HEK293 (cell line): Measurements from ENCODE around the gene SLC66A1.

ENCODE experiments used
- CTCF ChIA-PET: fragments of 350-600 bp; formaldehyde crosslinking; extraction: SDS; loops from one replicate; lab custom pipeline; 2021; ENCODE audit warnings: antibody characterized with exemption; lab: Yijun Ruan, JAX
- POLR2A ChIA-PET: fragments of 300-600 bp; formaldehyde crosslinking; extraction: SDS; loops from one replicate; lab custom pipeline; 2020; ENCODE audit warnings: antibody characterized with exemption, inconsistent platforms; lab: Yijun Ruan, JAX
- H3K27ac ChIP-seq: fragments of 200-500 bp; sonication (Bioruptor generic); 2 replicates; pipeline ENCODE4 v1.5.1; 2014; ENCODE audit warnings: low read depth, low read length, control low read depth, inconsistent platforms; ENCODE audit errors: extremely low read depth
- H3K36me3 ChIP-seq, 2 experiments: fragments of 200-500 bp in 1 of 2; sonication (Bioruptor generic) in 1 of 2; 1 replicate in 1 of 2; 2 replicates in 1 of 2; pipeline ENCODE4 v1.5.1; 2014 to 2017; ENCODE audit warnings: inconsistent platforms in 2 of 2, low read length in 2 of 2; ENCODE audit not compliant: control insufficient read depth in 2 of 2, insufficient read depth in 1 of 2
- H3K4me1 ChIP-seq: fragments of 200-500 bp; sonication (Bioruptor generic); 2 replicates; pipeline ENCODE4 v1.5.1; 2014; ENCODE audit warnings: mild to moderate bottlenecking, low read length, inconsistent platforms; ENCODE audit not compliant: control insufficient read depth, insufficient read depth
- H3K4me3 ChIP-seq: 2 replicates; pipeline ENCODE4 v1.5.1; 2011; ENCODE audit warnings: low read depth, mild to moderate bottlenecking, control low read depth, low read length, moderate library complexity
- H3K9me3 ChIP-seq: fragments of 200-500 bp; sonication (Bioruptor generic); 2 replicates; pipeline ENCODE4 v1.5.1; 2014; ENCODE audit warnings: low read depth, low read length, inconsistent platforms; ENCODE audit not compliant: control insufficient read depth, insufficient read depth
- BCL11B ChIP-seq: fragments of 450-650 bp; formaldehyde crosslinking; IDR thresholded peaks from 2 replicates; pipeline ENCODE4 v1.5.1; 2016; ENCODE audit warnings: low read depth, missing biosample characterization, missing genetic modification characterization
- KLF10 ChIP-seq: fragments of 450-650 bp; IDR thresholded peaks from 2 replicates; pipeline ENCODE4 v1.5.1; 2018; ENCODE audit warnings: missing biosample characterization, mild to moderate bottlenecking, missing genetic modification characterization
- OVOL3 ChIP-seq: fragments of 450-650 bp; formaldehyde crosslinking; IDR thresholded peaks from 2 replicates; pipeline ENCODE4 v1.5.1; 2016; ENCODE audit warnings: missing biosample characterization, missing genetic modification characterization
- PRDM1 ChIP-seq: fragments of 450-650 bp; formaldehyde crosslinking; IDR thresholded peaks from 2 replicates; pipeline ENCODE4; 2016; ENCODE audit warnings: missing biosample characterization, missing genetic modification characterization
- SCRT1 ChIP-seq: fragments of 450-650 bp; formaldehyde crosslinking; IDR thresholded peaks from 2 replicates; pipeline ENCODE4 v1.5.1; 2016; ENCODE audit warnings: missing biosample characterization, missing genetic modification characterization, borderline replicate concordance
- SP2 ChIP-seq: fragments of 450-650 bp; formaldehyde crosslinking; IDR thresholded peaks from 2 replicates; pipeline ENCODE4 v1.5.1; 2016; ENCODE audit warnings: missing biosample characterization, missing genetic modification characterization
- SP3 ChIP-seq: fragments of 450-650 bp; formaldehyde crosslinking; IDR thresholded peaks from 2 replicates; pipeline ENCODE4 v1.5.1; 2016; ENCODE audit warnings: missing biosample characterization, missing genetic modification characterization
- ZBTB17 ChIP-seq: fragments of 450-650 bp; formaldehyde crosslinking; IDR thresholded peaks from 2 replicates; pipeline ENCODE4 v1.5.1; 2016; ENCODE audit warnings: missing biosample characterization, missing genetic modification characterization
- ZNF354C ChIP-seq: fragments of 450-650 bp; formaldehyde crosslinking; IDR thresholded peaks from 2 replicates; pipeline ENCODE4 v1.5.1; 2016; ENCODE audit warnings: missing biosample characterization, missing genetic modification characterization, low read depth, borderline replicate concordance
- ZNF423 ChIP-seq: fragments of 450-650 bp; formaldehyde crosslinking; IDR thresholded peaks from 2 replicates; pipeline ENCODE4 v1.5.1; 2016; ENCODE audit warnings: missing biosample characterization, missing genetic modification characterization
- ZNF521 ChIP-seq: fragments of 450-650 bp; formaldehyde crosslinking; IDR thresholded peaks from 2 replicates; pipeline ENCODE4 v1.5.1; 2017; ENCODE audit warnings: missing biosample characterization, mild to moderate bottlenecking, missing genetic modification characterization
- ZNF548 ChIP-seq: fragments of 450-650 bp; formaldehyde crosslinking; IDR thresholded peaks from 2 replicates; pipeline ENCODE4 v1.5.1; 2016; ENCODE audit warnings: missing biosample characterization, missing genetic modification characterization
- ZNF571 ChIP-seq: fragments of 450-650 bp; formaldehyde crosslinking; IDR thresholded peaks from 2 replicates; pipeline ENCODE4 v1.5.0; 2017; ENCODE audit warnings: missing biosample characterization, missing genetic modification characterization
- ZNF658 ChIP-seq: fragments of 450-650 bp; formaldehyde crosslinking; IDR thresholded peaks from 2 replicates; pipeline ENCODE4; 2016; ENCODE audit warnings: missing biosample characterization, missing genetic modification characterization
- ZSCAN16 ChIP-seq: fragments of 450-650 bp; formaldehyde crosslinking; IDR thresholded peaks from 2 replicates; pipeline ENCODE4 v1.5.1; 2016; ENCODE audit warnings: missing biosample characterization, missing genetic modification characterization
- ZSCAN23 ChIP-seq: fragments of 450-650 bp; formaldehyde crosslinking; IDR thresholded peaks from 2 replicates; pipeline ENCODE4 v1.5.1; 2016; ENCODE audit warnings: missing biosample characterization, missing genetic modification characterization
- ZXDB ChIP-seq: fragments of 450-650 bp; formaldehyde crosslinking; IDR thresholded peaks from 2 replicates; pipeline ENCODE4 v1.5.1; 2016; ENCODE audit warnings: missing biosample characterization, missing genetic modification characterization
- TF ChIP-seq, protein P1 (sequence below): fragments of 450-650 bp; formaldehyde crosslinking; IDR thresholded peaks from 2 replicates; pipeline ENCODE4 v1.5.1; 2016; ENCODE audit warnings: missing biosample characterization, missing genetic modification characterization, borderline replicate concordance
- TF ChIP-seq, protein P2 (sequence below): sonication (generic); formaldehyde crosslinking; IDR thresholded peaks from 2 replicates; pipeline ENCODE4 v1.8.1; 2022; ENCODE audit warnings: mild to moderate bottlenecking, moderate library complexity, missing genetic modification reagents
- TF ChIP-seq, protein P3 (sequence below): fragments of 450-650 bp; formaldehyde crosslinking; IDR thresholded peaks from 2 replicates; pipeline ENCODE4 v1.5.1; 2016; ENCODE audit warnings: missing biosample characterization, missing genetic modification characterization
- TF ChIP-seq, protein P4 (sequence below): fragments of 450-650 bp; formaldehyde crosslinking; IDR thresholded peaks from 2 replicates; pipeline ENCODE4 v1.5.1; 2016; ENCODE audit warnings: missing biosample characterization, missing genetic modification characterization, low read depth
- TF ChIP-seq, protein P5 (sequence below): fragments of 450-650 bp; formaldehyde crosslinking; IDR thresholded peaks from 2 replicates; pipeline ENCODE4 v1.5.1; 2016; ENCODE audit warnings: missing biosample characterization, missing genetic modification characterization

SLC66A1 gene

DNA sequence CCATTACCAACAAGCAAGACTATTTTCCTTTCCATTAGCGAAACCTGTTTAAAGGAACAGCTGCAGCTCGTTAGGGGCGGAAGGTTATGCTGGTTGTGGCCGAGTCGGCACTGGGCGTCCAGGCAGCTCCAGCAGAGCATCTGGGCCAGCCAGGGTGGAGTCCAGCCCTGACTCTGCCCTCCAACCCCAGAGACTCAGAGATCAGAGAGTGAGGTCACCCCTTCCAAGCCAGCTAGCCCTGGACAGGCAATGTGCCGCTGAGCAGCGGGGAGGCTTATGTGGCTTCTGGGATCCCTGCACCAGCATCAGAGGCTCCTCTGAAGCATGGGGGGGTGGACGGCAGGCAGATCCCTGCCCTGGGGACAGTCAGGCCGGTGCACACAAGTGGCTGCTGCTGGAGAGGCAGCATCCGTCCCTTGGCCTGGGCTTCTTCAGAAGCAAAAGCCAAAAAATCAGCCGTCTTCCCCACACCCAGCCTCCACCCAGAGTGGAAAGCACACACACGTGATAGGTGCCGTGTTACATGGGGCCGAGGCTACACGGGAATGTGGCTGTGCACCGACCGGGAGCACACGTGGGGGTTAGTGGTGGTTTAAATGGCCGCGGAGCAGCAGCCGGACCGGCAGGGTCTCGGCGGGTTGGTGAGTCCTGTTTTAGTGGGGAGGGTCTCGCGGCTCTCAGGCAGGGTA, 30.1 kb downstream of the SLC66A1 start:
- no peaks in the 10 kb centered on the region for H3K9me3 ChIP-seq
- no peaks in the 10 kb centered on the region for H3K4me1 ChIP-seq
- ChIA-PET POLR2A (no interaction called here), CTCF (interaction anchor here (0.6 to 1.8 kb wide), 11 partner anchors 12 to 458 kb away, joined by 3 to 8 read pairs (median 3); no protein-coding TSS in a partner anchor)
- no peak overlapping the region for H3K4me3 ChIP-seq
- peaks cover 0 to 61% of the 10 kb centered on the region in 2 experiments; a peak in 2 of 3 replicates for H3K36me3 ChIP-seq
- no peak overlapping the region for H3K27ac ChIP-seq
- no peak for TF ChIP-seq ZBTB17
- TF ChIP-seq ZNF423 (tag by site-specific recombination): no peak
- no peak for TF ChIP-seq ZNF658
- TF ChIP-seq ZSCAN23: no peak
- TF ChIP-seq, protein P1, sequence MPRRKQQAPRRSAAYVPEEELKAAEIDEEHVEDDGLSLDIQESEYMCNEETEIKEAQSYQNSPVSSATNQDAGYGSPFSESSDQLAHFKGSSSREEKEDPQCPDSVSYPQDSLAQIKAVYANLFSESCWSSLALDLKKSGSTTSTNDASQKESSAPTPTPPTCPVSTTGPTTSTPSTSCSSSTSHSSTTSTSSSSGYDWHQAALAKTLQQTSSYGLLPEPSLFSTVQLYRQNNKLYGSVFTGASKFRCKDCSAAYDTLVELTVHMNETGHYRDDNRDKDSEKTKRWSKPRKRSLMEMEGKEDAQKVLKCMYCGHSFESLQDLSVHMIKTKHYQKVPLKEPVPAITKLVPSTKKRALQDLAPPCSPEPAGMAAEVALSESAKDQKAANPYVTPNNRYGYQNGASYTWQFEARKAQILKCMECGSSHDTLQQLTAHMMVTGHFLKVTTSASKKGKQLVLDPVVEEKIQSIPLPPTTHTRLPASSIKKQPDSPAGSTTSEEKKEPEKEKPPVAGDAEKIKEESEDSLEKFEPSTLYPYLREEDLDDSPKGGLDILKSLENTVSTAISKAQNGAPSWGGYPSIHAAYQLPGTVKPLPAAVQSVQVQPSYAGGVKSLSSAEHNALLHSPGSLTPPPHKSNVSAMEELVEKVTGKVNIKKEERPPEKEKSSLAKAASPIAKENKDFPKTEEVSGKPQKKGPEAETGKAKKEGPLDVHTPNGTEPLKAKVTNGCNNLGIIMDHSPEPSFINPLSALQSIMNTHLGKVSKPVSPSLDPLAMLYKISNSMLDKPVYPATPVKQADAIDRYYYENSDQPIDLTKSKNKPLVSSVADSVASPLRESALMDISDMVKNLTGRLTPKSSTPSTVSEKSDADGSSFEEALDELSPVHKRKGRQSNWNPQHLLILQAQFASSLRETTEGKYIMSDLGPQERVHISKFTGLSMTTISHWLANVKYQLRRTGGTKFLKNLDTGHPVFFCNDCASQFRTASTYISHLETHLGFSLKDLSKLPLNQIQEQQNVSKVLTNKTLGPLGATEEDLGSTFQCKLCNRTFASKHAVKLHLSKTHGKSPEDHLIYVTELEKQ (tag by site-specific recombination): no peak
- TF ChIP-seq ZSCAN16 (tag by site-specific recombination): no peak
- TF ChIP-seq OVOL3: no peak
- no peak for TF ChIP-seq ZNF521 (tag by site-specific recombination)
- TF ChIP-seq, protein P2, sequence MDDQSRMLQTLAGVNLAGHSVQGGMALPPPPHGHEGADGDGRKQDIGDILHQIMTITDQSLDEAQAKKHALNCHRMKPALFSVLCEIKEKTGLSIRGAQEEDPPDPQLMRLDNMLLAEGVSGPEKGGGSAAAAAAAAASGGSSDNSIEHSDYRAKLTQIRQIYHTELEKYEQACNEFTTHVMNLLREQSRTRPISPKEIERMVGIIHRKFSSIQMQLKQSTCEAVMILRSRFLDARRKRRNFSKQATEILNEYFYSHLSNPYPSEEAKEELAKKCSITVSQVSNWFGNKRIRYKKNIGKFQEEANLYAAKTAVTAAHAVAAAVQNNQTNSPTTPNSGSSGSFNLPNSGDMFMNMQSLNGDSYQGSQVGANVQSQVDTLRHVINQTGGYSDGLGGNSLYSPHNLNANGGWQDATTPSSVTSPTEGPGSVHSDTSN (CRISPR knock-in tag): no peak
- TF ChIP-seq ZXDB (tag by site-specific recombination): no peak
- TF ChIP-seq, protein P3, sequence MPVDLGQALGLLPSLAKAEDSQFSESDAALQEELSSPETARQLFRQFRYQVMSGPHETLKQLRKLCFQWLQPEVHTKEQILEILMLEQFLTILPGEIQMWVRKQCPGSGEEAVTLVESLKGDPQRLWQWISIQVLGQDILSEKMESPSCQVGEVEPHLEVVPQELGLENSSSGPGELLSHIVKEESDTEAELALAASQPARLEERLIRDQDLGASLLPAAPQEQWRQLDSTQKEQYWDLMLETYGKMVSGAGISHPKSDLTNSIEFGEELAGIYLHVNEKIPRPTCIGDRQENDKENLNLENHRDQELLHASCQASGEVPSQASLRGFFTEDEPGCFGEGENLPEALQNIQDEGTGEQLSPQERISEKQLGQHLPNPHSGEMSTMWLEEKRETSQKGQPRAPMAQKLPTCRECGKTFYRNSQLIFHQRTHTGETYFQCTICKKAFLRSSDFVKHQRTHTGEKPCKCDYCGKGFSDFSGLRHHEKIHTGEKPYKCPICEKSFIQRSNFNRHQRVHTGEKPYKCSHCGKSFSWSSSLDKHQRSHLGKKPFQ: no peak
- no peak for TF ChIP-seq ZNF548 (tag by site-specific recombination)
- no peak for TF ChIP-seq ZNF354C (tag by site-specific recombination)
- TF ChIP-seq SCRT1 (tag by site-specific recombination): no peak
- TF ChIP-seq SP3: no peak

DNA sequence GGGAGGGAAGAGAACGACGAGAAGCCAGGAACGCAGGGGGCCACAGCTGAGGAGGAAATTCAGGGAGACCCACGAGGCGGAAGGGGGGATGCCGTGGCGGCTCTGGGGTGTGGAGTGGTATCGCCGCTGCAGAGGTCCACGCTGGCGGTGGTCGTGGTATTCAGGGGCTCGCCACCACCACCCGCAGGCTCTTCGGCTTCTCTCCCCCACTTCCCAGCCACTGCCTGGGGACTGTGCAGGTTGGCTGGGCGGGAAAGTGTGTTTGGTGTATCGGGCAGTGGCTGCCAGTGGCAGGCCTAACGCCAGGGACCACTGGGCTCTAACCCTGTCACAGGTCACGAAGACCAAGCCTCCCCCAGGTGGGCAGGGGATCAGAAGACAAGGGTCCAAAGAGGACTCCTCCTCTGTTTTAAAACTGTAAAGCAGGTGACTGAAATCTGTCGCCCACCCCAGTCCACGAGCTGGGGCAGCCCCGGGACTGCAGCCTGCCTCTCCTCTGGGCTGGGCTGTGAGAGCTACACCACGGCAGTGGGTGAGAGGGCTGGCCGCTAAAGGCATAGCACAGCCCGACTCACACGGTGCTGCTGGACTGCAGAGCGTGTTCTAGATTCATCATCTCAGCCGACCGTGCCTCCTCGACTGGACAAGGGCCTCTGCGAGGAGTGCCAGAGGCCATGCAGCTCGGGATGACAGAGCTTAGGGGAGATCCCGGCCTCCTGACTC, 30.9 kb downstream of the SLC66A1 start:
- CTCF ChIA-PET: interaction anchor here (0.6 to 3.7 kb wide), 8 partner anchors 18 to 715 kb away, joined by 3 to 19 read pairs (median 4); no protein-coding TSS in a partner anchor
- POLR2A ChIA-PET: no interaction called here
- peaks cover 0 to 70% of the 10 kb centered on the region in 2 experiments; a peak in 2 of 3 replicates for H3K36me3 ChIP-seq
- H3K4me3 ChIP-seq: no peak overlapping the region
- no peaks in the 10 kb centered on the region for H3K4me1 ChIP-seq
- H3K27ac ChIP-seq: no peak overlapping the region
- no peaks in the 10 kb centered on the region for H3K9me3 ChIP-seq
- TF ChIP-seq, protein P4, sequence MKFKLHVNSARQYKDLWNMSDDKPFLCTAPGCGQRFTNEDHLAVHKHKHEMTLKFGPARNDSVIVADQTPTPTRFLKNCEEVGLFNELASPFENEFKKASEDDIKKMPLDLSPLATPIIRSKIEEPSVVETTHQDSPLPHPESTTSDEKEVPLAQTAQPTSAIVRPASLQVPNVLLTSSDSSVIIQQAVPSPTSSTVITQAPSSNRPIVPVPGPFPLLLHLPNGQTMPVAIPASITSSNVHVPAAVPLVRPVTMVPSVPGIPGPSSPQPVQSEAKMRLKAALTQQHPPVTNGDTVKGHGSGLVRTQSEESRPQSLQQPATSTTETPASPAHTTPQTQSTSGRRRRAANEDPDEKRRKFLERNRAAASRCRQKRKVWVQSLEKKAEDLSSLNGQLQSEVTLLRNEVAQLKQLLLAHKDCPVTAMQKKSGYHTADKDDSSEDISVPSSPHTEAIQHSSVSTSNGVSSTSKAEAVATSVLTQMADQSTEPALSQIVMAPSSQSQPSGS (tag by site-specific recombination): no peak
- TF ChIP-seq, protein P5, sequence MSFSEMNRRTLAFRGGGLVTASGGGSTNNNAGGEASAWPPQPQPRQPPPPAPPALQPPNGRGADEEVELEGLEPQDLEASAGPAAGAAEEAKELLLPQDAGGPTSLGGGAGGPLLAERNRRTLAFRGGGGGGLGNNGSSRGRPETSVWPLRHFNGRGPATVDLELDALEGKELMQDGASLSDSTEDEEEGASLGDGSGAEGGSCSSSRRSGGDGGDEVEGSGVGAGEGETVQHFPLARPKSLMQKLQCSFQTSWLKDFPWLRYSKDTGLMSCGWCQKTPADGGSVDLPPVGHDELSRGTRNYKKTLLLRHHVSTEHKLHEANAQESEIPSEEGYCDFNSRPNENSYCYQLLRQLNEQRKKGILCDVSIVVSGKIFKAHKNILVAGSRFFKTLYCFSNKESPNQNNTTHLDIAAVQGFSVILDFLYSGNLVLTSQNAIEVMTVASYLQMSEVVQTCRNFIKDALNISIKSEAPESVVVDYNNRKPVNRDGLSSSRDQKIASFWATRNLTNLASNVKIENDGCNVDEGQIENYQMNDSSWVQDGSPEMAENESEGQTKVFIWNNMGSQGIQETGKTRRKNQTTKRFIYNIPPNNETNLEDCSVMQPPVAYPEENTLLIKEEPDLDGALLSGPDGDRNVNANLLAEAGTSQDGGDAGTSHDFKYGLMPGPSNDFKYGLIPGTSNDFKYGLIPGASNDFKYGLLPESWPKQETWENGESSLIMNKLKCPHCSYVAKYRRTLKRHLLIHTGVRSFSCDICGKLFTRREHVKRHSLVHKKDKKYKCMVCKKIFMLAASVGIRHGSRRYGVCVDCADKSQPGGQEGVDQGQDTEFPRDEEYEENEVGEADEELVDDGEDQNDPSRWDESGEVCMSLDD (tag by site-specific recombination): no peak
- no peak for TF ChIP-seq PRDM1 (tag by site-specific recombination)
- TF ChIP-seq KLF10: no peak
- TF ChIP-seq SP2: no peak
- TF ChIP-seq ZNF571: no peak
- no peak for TF ChIP-seq BCL11B (tag by site-specific recombination)
